ENCODE data around the gene RAB27A.
"Not testable (repeated sequence)": the region's sequence is repeated elsewhere in the genome, so short reads cannot be mapped to it uniquely, and the experiment has no call there.

Gene RAB27A

DNA sequence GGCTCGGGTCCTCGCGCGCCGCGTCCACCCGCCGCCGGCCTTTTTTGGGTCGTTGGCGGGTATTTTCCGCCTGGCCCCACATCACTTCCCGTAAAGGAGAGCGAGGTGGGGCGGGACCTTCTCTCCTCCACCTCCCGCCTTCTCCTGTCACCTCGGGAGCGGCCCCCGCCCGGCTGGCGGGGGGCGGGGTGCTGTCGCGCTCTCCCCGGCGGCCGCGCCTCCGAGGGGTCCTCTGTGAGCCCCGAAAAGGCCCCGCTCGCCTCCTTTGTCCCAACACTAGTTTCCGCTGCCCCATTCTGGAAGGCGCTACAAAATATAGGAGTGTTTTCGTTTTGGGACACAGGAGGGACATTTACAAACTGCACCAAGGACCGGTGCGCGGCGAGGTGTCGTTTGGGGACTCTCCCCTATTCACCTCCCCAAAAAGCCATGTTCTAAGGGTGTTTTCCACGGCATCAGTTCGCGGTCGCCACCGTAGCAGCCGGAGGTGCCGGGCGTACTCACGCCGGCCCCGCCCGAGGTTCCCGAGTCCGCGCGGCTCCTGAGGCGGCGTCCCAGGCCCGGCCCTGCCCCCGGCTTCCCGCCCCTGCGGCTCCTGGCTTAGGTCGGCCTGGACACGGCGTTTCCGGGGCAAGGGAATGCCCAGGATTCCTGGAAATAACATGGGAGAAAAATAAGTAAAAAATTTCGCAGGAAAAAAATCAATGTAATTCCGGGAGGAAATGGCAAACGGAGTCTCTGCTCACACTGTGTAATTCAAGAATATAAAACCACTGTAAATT, at the start of gene RAB27A:
Gene RAB27A (minus strand): TSS at position 68 of the 782 bp plus-strand sequence. CDS start 54,879 bp downstream, outside the sequence.
- peak; percentile 78 to 81 for DNase-seq

DNA sequence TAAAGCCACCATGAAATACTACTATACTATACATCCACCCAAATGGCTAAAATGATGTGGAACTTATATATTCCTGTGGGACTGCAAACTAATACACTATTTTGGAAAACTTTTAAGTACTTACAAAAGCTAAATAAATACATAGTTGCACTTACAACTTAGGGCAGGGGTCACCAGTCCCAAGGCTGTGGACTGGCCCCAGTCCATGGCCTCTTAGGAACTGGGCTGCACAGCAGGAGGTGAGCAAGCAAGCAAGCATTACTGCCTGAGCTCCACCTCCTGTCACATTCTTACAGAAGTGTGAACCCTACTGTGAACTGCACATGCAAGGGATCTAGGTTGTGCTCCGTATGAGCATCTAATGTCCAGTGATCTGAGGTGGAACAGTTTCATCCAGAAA, 47.5 kb upstream of the RAB27A start:
- no peak for DNase-seq

DNA sequence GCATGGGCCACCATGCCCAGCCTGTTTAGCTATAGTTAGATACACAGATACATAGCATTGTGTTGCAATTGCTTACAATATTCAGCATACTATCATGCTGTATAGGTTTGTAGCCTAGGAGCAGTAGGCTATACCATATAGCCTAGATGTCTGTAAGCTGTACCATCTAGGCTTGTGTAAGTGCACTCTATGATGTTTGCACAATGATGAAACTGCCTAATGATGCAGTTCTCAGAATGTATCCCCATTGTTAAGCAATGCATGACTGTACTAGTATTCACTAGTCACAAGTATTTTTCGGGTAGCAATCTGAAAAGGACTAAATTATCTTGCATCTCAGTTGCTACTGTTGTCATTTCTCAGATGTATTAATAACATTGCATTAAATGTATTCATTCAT, 45.4 kb upstream of the RAB27A start:
- DNase-seq: no peak

DNA sequence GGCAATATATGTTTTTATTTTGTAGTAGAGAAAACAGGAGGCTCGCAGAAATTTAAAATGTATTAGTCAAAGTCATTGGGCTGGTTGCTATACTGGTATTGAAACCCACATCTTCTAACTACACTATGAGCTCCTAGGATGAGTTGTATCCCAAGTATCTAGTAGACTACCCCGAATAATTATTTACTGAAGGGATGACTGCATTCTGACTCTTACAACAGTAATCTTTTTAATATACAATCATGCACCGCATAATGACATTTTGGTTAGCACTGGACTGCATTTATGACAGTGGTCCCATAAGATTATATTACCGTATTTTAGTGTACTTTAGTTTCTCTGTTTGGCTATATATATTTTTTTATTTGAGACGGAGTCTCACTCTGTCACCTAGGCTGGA, 44.8 kb upstream of the RAB27A start:
- no peak for DNase-seq

DNA sequence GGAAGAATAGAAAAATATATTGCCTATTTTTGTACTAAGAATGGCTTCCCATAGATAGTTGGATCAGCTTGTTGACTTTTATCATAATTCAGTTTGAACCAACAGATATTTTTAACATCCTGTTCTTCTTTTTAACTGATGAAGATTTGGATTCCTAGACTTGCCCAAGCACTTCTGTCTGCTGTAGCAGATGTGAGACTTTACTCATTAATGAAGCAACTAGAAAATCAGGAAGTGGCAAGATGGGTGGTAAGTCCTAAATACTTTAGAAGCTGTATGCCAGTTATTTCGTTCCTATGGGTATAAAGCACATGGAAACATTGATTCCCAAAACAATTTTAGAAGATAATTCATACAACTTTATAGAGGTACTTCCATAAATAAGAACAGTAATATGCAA, 37.8 kb upstream of the RAB27A start:
- DNase-seq: no peak

DNA sequence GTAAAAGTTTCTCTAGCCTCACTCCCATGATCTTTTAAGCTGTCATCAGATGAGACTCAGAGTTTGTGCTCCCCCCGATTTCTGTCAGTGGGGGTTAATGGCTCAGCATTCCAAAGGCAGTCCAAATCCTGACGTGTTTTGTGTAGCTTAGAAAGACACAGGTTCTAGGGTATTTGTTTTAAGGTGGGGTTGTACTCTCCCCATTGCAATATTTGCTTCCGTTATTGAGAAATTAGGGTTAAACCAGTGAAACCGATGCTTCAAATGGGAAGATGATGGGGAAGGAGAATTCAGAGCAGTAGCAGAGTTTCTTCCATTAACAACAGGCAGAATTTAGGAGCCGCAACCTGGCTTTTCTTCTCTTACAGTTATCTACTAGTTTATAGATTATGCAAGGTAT, 32.9 kb upstream of the RAB27A start:
- DNase-seq: no peak

DNA sequence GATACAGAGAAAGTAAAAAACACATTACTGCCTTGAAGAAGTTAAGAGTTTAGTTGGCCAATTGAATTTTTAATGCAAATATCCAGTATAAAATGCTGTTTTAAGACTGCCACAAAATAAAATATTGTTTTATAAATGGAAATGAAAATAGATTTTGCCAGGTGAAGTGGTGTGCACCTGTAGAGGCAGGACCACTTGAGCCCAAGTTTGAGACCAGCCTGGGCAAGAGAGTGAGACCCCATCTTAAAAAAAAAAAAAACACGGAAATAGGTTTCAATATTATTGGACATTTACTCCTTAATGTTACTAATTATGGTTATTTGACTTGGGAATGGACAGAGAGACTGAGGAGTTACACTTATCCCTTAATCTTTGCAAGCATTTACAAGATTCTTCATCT, 31.4 kb upstream of the RAB27A start:
- no peak for DNase-seq

DNA sequence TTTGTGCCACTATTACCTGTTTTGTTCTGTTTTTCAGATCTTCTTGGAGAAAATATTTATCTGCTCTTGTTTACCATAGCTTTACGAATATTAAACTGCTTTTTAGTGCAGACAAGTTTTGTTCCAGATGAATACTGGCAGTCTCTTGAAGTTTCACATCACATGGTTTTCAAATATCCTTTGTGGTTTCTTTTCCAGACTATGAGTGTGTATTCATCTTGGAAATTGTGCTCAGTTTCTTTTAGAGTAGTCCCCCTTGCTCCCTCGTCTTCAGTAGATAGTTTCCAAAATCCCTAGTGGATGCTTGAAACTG, 30.6 kb upstream of the RAB27A start:
- DNase-seq: no peak

DNA sequence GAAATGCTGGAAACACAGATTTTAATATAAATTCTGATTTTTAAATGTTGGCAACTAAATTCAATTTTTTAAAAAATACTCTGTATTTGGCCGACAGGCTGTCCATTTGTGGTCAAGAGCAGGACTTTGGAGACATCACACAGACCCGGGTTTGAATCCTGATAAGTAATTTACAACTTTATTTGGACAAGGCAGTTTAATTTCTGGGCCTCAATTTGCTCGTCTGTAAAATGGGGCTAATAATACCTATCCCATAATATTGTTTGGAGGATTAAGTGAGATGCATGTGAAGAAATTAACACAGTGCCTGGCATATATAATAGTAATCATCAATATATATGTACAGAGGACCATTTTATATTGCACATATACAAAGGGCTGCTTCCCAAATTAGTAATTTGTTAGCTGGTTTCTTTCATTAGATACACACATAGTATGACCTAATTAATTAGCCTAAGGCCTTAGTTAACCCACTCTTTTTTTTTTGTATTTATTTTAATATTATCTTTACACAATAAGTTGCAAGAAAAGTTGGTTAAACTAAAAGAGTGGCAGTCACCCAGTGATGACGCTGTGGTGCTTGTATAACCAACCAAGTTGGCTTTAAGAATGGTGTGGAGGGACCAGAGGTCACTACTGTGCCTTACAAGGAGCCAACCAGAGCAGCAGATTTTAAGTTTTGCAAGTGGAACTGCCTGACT, 30.1 kb upstream of the RAB27A start:
- DNase-seq: no peak

DNA sequence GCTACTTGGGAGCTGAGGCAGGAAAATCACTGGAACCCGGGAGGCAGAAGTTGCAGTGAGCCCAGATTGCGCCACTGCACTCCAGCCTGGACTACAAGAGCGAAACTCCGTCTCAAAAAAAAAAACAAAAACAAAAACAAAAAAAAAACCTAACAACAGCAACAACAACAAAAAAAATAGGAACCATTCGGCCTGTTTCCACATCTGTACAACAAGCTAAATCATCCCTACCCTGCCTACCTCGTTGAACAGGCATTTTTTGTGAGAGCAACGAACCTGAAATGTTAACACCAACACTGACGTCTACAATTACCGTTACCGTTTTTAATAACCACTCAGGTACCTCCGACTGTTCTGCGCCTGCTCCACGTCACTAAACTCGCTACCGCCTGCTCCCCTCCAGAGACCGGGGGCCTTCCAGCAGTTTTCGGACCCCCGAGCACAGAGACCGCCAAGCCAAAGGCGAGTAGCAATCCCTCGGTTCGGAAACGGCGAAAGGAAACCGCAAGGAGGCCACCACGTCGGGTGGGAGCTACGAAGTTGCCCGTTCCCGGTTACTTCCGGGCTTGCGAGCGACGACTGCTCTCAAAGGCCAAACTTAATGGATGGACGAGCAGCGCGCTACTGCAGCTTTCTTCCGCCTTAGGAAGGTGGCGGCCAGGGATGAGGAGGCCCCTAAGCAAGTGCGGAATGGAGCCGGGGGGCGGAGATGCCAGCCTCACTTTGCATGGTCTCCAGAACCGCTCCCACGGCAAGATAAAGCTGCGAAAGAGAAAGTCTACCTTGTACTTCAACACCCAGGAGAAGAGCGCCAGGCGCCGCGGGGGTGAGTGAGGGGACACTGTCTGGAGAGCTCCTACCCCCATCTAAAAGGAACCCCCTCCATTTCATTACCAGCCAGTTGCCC, 29.2 kb upstream of the RAB27A start, which contains the start of the genes PIGB and PIGBOS1:
Gene PIGB (plus strand): TSS at position 635 of the 907 bp plus-strand sequence. CDS start 29 bp downstream, at position 664.
Gene PIGBOS1 (minus strand): TSS at position 536 of the 907 bp plus-strand sequence. CDS start 1,331 bp downstream, outside the sequence.
- DNase-seq: peak; percentile 70 to 74

DNA sequence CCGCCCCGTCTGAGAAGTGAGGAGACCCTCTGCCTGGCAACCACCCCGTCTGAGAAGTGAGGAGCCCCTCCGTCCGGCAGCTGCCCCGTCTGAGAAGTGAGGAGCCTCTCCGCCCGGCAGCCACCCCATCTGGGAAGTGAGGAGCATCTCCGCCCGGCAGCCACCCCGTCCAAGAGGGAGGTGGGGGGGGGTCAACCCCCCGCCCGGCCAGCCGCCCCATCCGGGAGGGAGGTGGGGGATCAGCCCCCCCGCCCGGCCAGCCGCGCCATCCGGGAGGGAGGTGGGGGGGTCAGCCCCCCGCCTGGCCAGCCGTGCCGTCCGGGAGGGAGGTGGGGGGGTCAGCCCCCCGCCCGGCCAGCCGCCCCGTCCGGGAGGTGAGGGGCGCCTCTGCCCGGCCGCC, 13.2 kb upstream of the RAB27A start:
- not testable (repeated sequence) for DNase-seq

DNA sequence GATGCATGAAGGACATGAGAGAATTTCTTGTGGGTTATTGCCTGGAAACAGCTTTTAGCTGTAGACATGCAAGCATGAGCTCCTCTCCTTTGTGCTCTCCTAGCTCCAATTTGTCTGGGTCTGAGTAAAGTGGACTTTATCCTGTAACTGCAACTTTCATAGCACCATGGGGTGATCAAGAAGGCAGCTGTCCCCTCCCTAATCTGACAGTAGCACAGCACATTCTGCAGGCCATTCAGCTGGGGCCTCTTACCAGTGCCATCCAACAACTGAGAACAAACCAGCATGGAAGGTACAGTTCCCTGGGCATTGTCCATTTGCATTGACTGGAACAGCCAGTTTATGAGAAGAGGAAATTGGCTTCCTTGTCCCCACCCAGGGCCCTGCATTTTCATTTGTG, 7.7 kb upstream of the RAB27A start:
- no peak for DNase-seq

DNA sequence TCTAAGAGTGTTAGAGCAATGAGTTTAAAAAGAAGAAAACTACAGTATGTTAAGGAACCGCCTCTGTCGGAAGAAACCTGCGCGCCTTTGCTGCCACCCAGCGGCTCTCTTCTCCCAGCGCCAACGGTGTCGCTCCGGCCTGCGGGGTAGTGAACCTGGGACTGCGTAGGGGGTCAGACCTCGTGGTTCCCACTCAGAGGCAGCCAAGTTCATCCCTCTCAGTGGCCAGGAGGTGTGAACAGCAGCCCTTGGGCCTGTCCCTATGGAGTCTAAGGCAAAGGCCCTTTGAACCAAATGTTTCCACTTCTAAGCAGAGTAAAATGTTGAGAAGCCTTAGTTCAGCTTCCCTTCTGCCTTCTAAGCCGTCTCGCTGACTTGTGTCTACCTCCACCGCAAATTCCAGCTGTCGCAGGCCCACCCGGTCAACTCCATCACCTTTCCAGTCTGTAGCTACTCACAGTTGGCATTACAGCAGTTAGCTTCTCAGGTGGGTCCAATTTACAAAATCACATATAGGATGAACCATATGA, 980 bp upstream of the RAB27A start:
- peak; percentile 81 to 87 for DNase-seq

DNA sequence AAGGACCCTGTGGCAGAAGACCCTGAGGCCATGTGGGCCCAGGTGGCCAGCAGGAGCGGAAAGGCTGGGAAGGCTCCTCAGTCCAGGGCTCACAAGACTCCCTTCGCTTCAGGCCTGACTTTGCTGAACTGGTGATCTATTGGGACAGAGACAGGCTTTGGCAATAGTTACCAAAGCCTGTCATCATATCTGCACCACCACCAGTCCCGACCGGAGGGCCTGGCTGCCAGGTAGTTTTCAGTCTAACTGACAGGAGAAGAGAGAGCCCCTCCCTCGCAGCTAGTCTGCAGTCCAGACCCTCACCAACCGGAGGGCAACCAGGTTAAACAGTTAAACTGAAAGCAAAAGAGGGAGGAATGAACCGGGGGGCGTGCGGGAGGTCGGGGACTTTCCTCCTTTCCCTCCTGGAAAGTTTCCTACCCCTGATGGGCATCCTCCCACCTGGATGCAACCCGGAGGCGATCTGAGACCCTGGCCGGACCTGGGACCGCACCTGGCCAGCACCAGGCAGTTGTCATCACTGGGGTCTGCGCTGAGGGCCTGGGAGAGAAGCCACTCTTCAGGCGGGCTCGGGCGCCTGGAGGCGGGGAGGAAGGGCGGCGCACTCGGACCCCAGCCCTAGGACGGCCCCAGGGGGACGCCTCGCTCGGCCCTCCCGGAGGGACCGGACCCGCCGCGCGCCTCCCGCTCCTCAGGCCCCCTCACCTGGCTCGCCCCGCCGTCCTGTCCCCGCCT, 435 bp downstream of the RAB27A start:
- DNase-seq: peak; percentile 34 to 44

DNA sequence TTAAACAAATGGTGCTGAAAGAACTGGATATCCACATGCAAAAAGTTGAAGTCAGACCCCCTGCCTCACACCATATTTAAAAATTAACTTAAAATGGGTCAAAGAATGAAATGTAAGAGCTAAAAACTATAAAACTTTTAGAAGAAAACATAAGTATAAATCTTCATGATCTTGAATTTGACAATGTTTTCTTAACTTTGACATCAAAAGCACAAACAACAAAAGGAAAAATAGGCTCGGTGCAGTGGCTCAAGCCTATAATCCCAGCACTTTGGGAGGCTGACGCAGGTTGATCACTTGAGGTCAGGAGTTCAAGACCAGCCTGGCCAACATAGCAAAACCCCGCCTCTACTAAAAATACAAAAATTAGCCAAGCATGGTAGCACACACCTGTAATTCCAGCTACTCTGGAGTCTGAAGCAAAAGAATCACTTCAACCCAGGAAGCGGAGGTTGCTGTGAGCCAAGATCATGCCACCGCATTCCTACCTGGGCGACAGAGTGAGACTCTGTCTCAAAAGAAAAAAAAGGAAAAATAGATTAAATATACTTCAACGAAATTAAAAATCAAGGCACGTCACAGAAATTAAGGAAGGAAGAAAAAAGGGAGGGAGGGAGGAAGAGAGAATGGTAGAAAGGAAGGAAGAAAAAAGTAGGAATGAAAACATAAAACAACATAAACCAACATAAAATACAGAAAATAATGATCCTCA, 1.5 kb downstream of the RAB27A start:
- no peak for DNase-seq

DNA sequence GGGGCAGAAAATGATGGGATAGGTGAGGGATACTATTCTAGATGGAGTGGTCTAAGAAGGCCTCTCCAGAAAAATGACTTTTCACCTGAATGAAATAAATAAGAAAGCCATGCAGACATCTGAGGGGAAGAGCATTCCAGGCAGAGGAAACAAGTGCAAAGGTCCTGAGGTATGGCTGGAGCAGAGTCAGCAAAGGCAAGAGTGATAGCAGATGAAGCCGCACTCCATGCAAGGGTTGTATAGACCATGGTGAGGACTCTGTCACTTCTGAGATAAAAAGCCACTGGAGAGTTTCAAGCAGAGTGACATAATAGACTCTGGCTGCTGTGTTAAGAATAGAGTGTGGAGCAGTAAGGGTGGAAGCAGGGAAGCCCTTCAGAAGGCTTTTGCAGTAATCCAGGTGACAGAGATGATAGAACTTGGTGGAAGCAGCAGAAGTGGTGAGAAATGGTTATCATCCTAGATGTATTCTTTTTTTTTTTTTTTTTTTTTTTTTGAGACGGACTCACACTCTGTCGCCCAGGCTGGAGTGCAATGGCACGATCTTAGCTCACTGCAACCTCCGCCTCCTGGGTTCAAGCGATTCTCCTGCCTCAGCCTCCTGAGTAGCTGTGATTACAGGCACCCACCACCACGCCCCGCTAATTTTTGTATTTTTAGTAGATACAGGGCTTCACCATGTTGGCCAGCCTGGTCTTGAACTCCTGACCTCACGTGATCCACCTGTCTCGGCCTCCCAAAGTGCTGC, 3.0 kb downstream of the RAB27A start:
- not testable (repeated sequence) for DNase-seq

DNA sequence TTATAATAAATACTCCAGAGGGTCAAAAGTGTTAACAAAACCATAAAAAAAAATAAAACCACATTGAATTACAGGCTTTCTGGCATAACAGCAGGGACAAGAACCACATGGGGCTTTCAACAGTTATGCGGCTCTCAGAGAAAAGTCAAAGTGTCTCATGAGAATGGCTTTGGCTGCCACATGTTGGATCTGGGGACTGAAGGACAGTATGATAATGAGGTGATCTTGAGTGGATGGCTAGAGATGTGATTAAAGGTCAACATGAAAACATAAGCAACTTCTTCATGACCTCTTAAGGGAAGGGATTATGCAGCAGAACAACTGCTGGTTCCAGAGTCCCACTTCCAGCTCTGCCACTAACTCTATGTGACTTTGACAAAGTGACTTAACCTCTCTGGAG, 5.2 kb downstream of the RAB27A start:
- DNase-seq: no peak

DNA sequence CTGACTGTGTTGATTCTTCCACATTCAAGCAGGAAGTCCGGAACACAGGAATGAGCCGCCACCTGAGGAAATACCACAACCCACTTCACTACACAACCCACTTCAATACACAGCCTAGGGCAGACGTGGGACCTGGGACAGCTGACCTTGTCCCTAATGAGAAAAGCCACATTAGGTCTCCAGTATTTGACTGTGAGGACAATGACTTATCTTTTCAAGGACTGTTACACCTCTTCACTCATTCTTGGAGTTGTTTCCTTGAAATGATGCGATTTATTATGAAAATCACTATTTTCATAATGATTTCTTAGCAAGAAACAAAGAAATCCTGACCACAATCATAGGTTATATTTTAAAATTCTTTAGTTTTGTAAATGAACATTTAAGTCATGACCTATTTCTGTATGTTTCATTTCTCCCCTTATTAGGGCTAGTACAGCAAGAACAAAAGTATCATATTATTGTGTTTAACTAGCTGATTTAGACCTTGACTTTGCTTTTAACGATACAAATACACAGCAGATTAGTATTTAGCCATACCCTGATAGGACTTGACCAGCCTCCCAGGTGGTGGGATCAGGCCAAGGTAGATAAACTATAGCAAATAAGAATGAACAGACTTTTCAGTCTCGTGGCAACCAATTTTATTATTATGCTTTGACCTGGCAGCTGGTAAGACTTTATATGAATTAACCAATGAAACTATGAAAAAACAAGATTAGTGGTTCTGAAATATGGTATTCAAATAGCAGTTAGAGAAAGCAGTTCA, 6.0 kb downstream of the RAB27A start:
- DNase-seq: no peak

DNA sequence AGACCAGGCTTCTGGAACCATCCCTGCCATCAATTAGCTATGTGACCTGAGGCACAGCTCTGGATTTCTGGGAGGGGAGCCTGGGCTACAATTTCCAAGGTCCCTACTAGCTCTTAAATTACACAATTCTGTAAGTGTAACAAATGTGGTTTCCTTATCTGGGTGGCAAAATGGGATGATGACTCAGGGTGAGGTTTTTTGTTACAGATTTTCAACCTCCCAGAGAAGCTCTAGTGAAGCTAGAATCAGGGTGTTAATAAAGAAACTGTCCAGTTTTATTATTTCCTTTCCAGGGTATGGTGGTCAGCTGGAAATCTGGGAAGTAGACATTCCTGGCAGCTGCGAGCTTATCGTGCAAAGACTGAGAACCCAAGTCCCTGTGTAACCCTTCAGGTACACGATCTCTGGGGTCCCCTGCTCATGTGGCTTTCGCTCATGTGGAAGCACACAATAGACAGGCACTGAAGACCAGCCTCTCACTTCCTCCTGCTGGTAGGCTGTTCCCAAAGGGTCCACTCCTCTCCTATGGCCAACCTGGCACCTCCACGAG, 7.3 kb downstream of the RAB27A start:
- no peak for DNase-seq
